Measurements from ENCODE around the gene GATD1. TPM values are rescaled to one million over a fixed set of nuclear protein-coding genes. Genes with fewer than 3 reads are reported as not detected.
A peak's percentile ranks its signal among the peaks of the same experiment; 100 is the strongest.

GATD1 gene
- total and polyA plus RNA-seq, 9 of the 15 experiments (the other 6 are each of a cell fraction or from before 2014, with no cell fraction given), result 2.8 to 144 (median 36.9) TPM

DNA sequence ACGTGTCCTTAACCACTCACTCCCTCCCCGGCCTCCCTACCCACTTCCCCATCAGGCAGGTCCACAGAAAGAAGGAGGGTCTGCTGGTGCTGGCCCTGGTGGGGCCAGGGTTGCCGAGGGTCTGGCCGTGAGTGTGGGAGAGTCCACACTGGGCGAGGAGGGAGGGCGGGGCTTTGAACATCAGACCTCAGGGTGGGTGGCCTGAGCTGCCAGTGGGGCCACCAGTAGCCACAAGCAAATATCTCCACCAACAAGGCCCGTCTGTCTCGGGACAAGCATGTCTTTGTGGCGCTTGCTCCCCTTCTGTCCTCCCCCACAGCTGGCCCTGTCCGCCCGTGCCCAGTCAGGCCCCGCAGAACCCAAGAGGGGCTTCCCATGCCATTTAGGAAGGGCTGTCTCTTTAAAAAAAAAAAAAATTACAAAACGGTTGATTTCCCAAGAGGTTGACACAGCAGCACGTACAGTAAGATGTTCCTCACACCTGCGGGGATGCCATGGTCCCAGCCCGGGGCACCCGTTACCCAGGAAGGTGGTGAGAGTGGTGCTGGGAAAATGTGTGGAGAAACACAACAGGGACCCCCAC lies 47.7 kb downstream of the GATD1 start:
- Histone ChIP-seq H4K20me1 (replicated peaks; ENCODE audit: control insufficient read depth, insufficient read depth, low read length) (no peaks in the 10 kb centered on the region), H3K27ac (ENCODE audit: extremely low read depth, low read depth, low read length) (no peak overlapping the region), H2AFZ (ENCODE audit: low read depth, low read length) (no peak overlapping the region), H3K9ac (ENCODE audit: insufficient read depth in 1 of 2, low read depth in 2 of 2, low read length in 2 of 2) (peak overlapping the region in 1 of 2 experiments; percentile 9; a peak in 2 of 4 replicates), H3K36me3 (ENCODE audit: control insufficient read depth, insufficient read depth, low read length) (no peaks in the 10 kb centered on the region), H3K27me3 (ENCODE audit: control insufficient read depth in 2 of 2, insufficient read depth in 2 of 2, low read length in 2 of 2) (no peaks in the 10 kb centered on the region), H3K4me1 (replicated peaks in 1 of 2; ENCODE audit: control insufficient read depth in 2 of 2, insufficient read depth in 2 of 2, low read length in 2 of 2) (peaks cover 33 to 58% of the 10 kb centered on the region in 2 experiments), H3K9me1 (ENCODE audit: control insufficient read depth, insufficient read depth, low read length) (no peaks in the 10 kb centered on the region), H3K4me3 (no peak overlapping the region), H3K79me2 (ENCODE audit: control insufficient read depth, insufficient read depth, low read length) (no peaks in the 10 kb centered on the region; the same call in 1 of the 3 replicates), H3K4me2 (ENCODE audit: insufficient read depth, low read length) (no peak overlapping the region), H3K9me3 (replicated peaks; ENCODE audit: control insufficient read depth, insufficient read depth, low read depth, low read length) (no peaks in the 10 kb centered on the region)
- peak in 1 of 4 experiments; percentile 17 for DNase-seq (ENCODE audit: extremely low read depth in 1 of 4, low spot score in 3 of 4)
- BruUV-seq (replicated peaks), result no TSS peak
- no peak for ATAC-seq
- 45% methylated on average over 14 of the region's 17 CpGs for WGBS (ENCODE audit: insufficient coverage, low coverage, missing lambda C conversion rate)
- intact Hi-C loops (cut with micrococcal nuclease) (loop anchor here (5.0 kb wide), 2 partner anchors 68 to 177 kb away; partner anchors contain the start of gene SLC25A22), in situ Hi-C loops (cut with MboI) (no loop called here)
- CTCF ChIA-PET (ENCODE audit: low intra/inter-chr PET ratio), result interaction anchor here (2.5 kb wide), 1 partner anchor 68 kb away, joined by 10 read pairs; the partner anchor contains the start of gene SLC25A22
- no peak for FAIRE-seq
- POLR2A ChIA-PET, result interaction anchor here (0.7 to 3.5 kb wide), 3 partner anchors 18 to 26 kb away, joined by 3 to 14 read pairs (median 3); partner anchors contain the start of gene TALDO1
- TF ChIP-seq MAFF (IDR thresholded peaks at IDR 0.05; ENCODE audit: low read length) (no peak), ZNF217 (CRISPR knock-in tag; IDR thresholded peaks at IDR 0.05) (no peak), TEAD4 (IDR thresholded peaks at IDR 0.05; ENCODE audit: low read length) (no peak), TEAD4 (CRISPR knock-in tag; IDR thresholded peaks at IDR 0.05; ENCODE audit: borderline replicate concordance) (no peak), NFXL1 (CRISPR knock-in tag; IDR thresholded peaks at IDR 0.05) (no peak), ZNF384 (IDR thresholded peaks at IDR 0.05; ENCODE audit: low read depth, low read length) (peak; percentile 67), SMARCA4 (IDR thresholded peaks at IDR 0.05) (no peak), PHF8 (IDR thresholded peaks at IDR 0.05; ENCODE audit: borderline replicate concordance, low read length) (no peak), ZBTB7A (IDR thresholded peaks at IDR 0.05; ENCODE audit: borderline replicate concordance, control insufficient read depth, low read depth, low read length) (0 out of 2 replicates have a peak, but pooled peaks have one; percentile 8), ZNF77 (CRISPR knock-in tag; IDR thresholded peaks at IDR 0.05) (no peak), HCFC1 (IDR thresholded peaks at IDR 0.05; ENCODE audit: low read depth, low read length) (no peak), ZNF239 (CRISPR knock-in tag; IDR thresholded peaks at IDR 0.05) (no peak), CEBPB (tag; IDR thresholded peaks at IDR 0.05) (no peak), KAT7 (CRISPR knock-in tag; IDR thresholded peaks at IDR 0.05; ENCODE audit: borderline replicate concordance) (no peak), NR3C1 (CRISPR knock-in tag; IDR thresholded peaks at IDR 0.05) (no peak), GATAD2A (IDR thresholded peaks at IDR 0.05) (no peak)
- TF ChIP-seq, protein P1, sequence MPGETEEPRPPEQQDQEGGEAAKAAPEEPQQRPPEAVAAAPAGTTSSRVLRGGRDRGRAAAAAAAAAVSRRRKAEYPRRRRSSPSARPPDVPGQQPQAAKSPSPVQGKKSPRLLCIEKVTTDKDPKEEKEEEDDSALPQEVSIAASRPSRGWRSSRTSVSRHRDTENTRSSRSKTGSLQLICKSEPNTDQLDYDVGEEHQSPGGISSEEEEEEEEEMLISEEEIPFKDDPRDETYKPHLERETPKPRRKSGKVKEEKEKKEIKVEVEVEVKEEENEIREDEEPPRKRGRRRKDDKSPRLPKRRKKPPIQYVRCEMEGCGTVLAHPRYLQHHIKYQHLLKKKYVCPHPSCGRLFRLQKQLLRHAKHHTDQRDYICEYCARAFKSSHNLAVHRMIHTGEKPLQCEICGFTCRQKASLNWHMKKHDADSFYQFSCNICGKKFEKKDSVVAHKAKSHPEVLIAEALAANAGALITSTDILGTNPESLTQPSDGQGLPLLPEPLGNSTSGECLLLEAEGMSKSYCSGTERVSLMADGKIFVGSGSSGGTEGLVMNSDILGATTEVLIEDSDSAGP (CRISPR knock-in tag; IDR thresholded peaks at IDR 0.05), result peak; percentile 66; the same call in 1 of the 2 replicates
- TF ChIP-seq, protein P2, sequence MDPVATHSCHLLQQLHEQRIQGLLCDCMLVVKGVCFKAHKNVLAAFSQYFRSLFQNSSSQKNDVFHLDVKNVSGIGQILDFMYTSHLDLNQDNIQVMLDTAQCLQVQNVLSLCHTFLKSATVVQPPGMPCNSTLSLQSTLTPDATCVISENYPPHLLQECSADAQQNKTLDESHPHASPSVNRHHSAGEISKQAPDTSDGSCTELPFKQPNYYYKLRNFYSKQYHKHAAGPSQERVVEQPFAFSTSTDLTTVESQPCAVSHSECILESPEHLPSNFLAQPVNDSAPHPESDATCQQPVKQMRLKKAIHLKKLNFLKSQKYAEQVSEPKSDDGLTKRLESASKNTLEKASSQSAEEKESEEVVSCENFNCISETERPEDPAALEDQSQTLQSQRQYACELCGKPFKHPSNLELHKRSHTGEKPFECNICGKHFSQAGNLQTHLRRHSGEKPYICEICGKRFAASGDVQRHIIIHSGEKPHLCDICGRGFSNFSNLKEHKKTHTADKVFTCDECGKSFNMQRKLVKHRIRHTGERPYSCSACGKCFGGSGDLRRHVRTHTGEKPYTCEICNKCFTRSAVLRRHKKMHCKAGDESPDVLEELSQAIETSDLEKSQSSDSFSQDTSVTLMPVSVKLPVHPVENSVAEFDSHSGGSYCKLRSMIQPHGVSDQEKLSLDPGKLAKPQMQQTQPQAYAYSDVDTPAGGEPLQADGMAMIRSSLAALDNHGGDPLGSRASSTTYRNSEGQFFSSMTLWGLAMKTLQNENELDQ (CRISPR knock-in tag; IDR thresholded peaks at IDR 0.05; ENCODE audit: borderline replicate concordance), result no peak
- TF ChIP-seq, protein P3, sequence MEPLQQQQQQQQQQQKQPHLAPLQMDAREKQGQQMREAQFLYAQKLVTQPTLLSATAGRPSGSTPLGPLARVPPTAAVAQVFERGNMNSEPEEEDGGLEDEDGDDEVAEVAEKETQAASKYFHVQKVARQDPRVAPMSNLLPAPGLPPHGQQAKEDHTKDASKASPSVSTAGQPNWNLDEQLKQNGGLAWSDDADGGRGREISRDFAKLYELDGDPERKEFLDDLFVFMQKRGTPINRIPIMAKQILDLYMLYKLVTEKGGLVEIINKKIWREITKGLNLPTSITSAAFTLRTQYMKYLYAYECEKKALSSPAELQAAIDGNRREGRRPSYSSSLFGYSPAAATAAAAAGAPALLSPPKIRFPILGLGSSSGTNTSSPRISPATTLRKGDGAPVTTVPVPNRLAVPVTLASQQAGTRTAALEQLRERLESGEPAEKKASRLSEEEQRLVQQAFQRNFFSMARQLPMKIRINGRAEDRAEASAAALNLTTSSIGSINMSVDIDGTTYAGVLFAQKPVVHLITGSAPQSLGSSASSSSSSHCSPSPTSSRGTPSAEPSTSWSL (CRISPR knock-in tag; IDR thresholded peaks at IDR 0.05; ENCODE audit: borderline replicate concordance), result no peak

All from K562 (cell line).